Measurements from ENCODE around the gene RAD21L1.
A peak's percentile ranks its signal among the peaks of the same experiment; 100 is the strongest.
"Not testable (repeated sequence)": the region's sequence is repeated elsewhere in the genome, so short reads cannot be mapped to it uniquely, and the experiment has no call there.

RAD21L1 gene

GRCh38 chr20:1247689-1248088 is 21.8 kb downstream of the RAD21L1 start:
- no peak for DNase-seq (ENCODE audit: extremely low spot score)
- TF ChIP-seq SP1 (IDR thresholded peaks at IDR 0.05) (no peak), NFRKB (IDR thresholded peaks at IDR 0.05) (no peak), LEF1 (IDR thresholded peaks at IDR 0.05; ENCODE audit: borderline replicate concordance) (no peak), SUZ12 (IDR thresholded peaks at IDR 0.05) (no peak), FOXM1 (IDR thresholded peaks at IDR 0.05; ENCODE audit: borderline replicate concordance) (no peak), ELF4 (IDR thresholded peaks at IDR 0.05) (no peak), CTBP1 (IDR thresholded peaks at IDR 0.05; ENCODE audit: borderline replicate concordance) (no peak), TARDBP (IDR thresholded peaks at IDR 0.05) (no peak)
- TF ChIP-seq, protein P1, sequence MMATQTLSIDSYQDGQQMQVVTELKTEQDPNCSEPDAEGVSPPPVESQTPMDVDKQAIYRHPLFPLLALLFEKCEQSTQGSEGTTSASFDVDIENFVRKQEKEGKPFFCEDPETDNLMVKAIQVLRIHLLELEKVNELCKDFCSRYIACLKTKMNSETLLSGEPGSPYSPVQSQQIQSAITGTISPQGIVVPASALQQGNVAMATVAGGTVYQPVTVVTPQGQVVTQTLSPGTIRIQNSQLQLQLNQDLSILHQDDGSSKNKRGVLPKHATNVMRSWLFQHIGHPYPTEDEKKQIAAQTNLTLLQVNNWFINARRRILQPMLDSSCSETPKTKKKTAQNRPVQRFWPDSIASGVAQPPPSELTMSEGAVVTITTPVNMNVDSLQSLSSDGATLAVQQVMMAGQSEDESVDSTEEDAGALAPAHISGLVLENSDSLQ (IDR thresholded peaks at IDR 0.05) = no peak
- POLR2A ChIA-PET = no interaction called here
- CTCF ChIA-PET = no interaction called here

GRCh38 chr20:1250282-1250681 is 24.4 kb downstream of the RAD21L1 start:
- CTCF ChIA-PET; POLR2A ChIA-PET; DNase-seq (ENCODE audit: extremely low spot score): not testable (repeated sequence)

GRCh38 chr20:1252416-1252815 is 26.6 kb downstream of the RAD21L1 start:
- TF ChIP-seq L3MBTL2 (conservative IDR thresholded peaks at IDR 0.05) (no peak), LEF1 (IDR thresholded peaks at IDR 0.05; ENCODE audit: borderline replicate concordance) (no peak), FOXA1 (IDR thresholded peaks at IDR 0.05) (no peak), TARDBP (IDR thresholded peaks at IDR 0.05) (no peak), FOXM1 (IDR thresholded peaks at IDR 0.05; ENCODE audit: borderline replicate concordance) (no peak), SP1 (IDR thresholded peaks at IDR 0.05) (no peak), CTBP1 (IDR thresholded peaks at IDR 0.05; ENCODE audit: borderline replicate concordance) (no peak), ARNT (IDR thresholded peaks at IDR 0.05) (no peak), ELF4 (IDR thresholded peaks at IDR 0.05) (no peak), SUZ12 (IDR thresholded peaks at IDR 0.05) (no peak), BHLHE40 (IDR thresholded peaks at IDR 0.05; ENCODE audit: borderline replicate concordance) (no peak), FOXK2 (IDR thresholded peaks at IDR 0.05) (no peak), HDGF (IDR thresholded peaks at IDR 0.05; ENCODE audit: borderline replicate concordance) (no peak), ZNF384 (IDR thresholded peaks at IDR 0.05) (no peak), NFRKB (IDR thresholded peaks at IDR 0.05) (no peak)
- TF ChIP-seq, protein P1 (IDR thresholded peaks at IDR 0.05) = no peak
- DNase-seq (ENCODE audit: extremely low spot score) = no peak
- ChIA-PET CTCF (no interaction called here), POLR2A (no interaction called here)

DNA sequence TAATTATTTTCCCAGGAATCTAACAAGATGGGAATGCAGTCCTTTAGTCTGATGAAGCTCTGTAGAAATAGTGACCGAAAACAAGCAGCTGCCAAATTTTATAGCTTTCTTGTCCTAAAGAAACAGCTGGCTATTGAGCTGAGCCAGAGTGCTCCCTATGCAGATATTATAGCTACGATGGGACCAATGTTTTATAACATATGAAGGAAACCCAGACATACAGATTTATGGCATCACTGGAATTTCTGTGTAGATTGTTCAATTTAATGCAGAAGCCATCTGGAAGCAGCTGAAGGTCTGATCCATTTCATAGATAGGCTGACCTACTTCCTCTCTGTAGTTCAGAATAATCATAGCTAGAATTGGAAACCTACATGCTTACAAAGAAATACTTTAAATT is 28.4 kb downstream of the RAD21L1 start:
- no peak for DNase-seq (ENCODE audit: extremely low spot score)
- CTCF ChIA-PET = no interaction called here
- no peak for TF ChIP-seq NFRKB (IDR thresholded peaks at IDR 0.05)
- no peak for TF ChIP-seq FOXM1 (IDR thresholded peaks at IDR 0.05; ENCODE audit: borderline replicate concordance)
- no peak for TF ChIP-seq ZNF384 (IDR thresholded peaks at IDR 0.05)
- no peak for TF ChIP-seq BHLHE40 (IDR thresholded peaks at IDR 0.05; ENCODE audit: borderline replicate concordance)
- no peak for TF ChIP-seq ELF4 (IDR thresholded peaks at IDR 0.05)
- TF ChIP-seq HDGF (IDR thresholded peaks at IDR 0.05; ENCODE audit: borderline replicate concordance) = no peak
- no peak for TF ChIP-seq SUZ12 (IDR thresholded peaks at IDR 0.05)
- TF ChIP-seq ARNT (IDR thresholded peaks at IDR 0.05) = no peak
- POLR2A ChIA-PET = no interaction called here

DNA sequence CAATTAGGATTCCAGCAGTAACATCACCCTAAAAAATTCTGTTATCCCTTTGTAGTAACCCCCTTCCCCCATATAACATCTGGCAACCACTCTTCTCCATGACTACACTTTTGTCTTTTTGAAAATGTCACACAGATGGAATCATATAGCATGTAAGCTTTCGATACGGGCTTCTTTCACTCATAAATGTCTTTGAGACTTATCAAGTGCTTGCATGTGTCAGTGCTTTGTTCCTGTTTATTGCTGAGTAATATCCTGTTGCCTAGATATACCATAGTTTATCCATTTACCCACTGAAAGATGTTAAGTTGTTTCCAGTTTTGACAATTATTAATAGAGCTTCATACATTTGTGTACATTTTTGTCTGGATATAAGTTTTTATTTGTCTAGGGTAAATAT is 29.8 kb downstream of the RAD21L1 start:
- no peak for DNase-seq (ENCODE audit: extremely low spot score)
- ChIA-PET POLR2A (interaction anchor here (1.1 kb wide), 1 partner anchor 30 kb away, joined by 3 read pairs; the partner anchor contains the start of gene RAD21L1), CTCF (no interaction called here)
- TF ChIP-seq ARNT (IDR thresholded peaks at IDR 0.05) (no peak), CTBP1 (IDR thresholded peaks at IDR 0.05; ENCODE audit: borderline replicate concordance) (no peak), TARDBP (IDR thresholded peaks at IDR 0.05) (no peak), L3MBTL2 (conservative IDR thresholded peaks at IDR 0.05) (no peak), FOXK2 (IDR thresholded peaks at IDR 0.05) (no peak), SP1 (IDR thresholded peaks at IDR 0.05) (no peak), BHLHE40 (IDR thresholded peaks at IDR 0.05; ENCODE audit: borderline replicate concordance) (no peak), FOXA1 (IDR thresholded peaks at IDR 0.05) (no peak), NFRKB (IDR thresholded peaks at IDR 0.05) (no peak), LEF1 (IDR thresholded peaks at IDR 0.05; ENCODE audit: borderline replicate concordance) (no peak), ELF4 (IDR thresholded peaks at IDR 0.05) (no peak), ZNF384 (IDR thresholded peaks at IDR 0.05) (no peak), HDGF (IDR thresholded peaks at IDR 0.05; ENCODE audit: borderline replicate concordance) (no peak), SUZ12 (IDR thresholded peaks at IDR 0.05) (no peak)

DNA sequence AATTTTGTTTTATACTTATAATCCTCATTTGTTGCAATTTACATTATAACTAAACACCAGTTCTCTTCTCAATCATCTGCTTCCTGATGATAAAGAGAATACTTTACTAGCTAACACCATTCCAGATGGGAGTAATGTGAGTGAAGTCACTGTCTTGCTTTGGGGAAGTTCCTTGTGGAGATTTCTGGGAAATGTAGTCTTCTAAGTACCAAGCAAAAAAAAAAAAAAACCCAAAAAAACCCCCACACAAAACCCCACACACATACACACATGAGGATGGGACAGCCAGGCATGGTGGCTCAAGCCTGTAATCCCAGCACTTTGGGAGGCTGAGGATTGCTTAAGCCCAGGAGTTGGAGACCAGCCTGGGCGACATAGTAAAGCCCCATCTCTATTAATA is 38.0 kb downstream of the RAD21L1 start:
- TF ChIP-seq HDGF (IDR thresholded peaks at IDR 0.05; ENCODE audit: borderline replicate concordance) (no peak), ZNF384 (IDR thresholded peaks at IDR 0.05) (peak; percentile 73)
- POLR2A ChIA-PET = no interaction called here

GRCh38 chr20:1264727-1265126 is 38.9 kb downstream of the RAD21L1 start:
- no peak for DNase-seq (ENCODE audit: extremely low spot score)
- ChIA-PET CTCF (no interaction called here), POLR2A (no interaction called here)
- no peak for TF ChIP-seq TARDBP (IDR thresholded peaks at IDR 0.05)
- TF ChIP-seq SP1 (IDR thresholded peaks at IDR 0.05) = no peak
- TF ChIP-seq BHLHE40 (IDR thresholded peaks at IDR 0.05; ENCODE audit: borderline replicate concordance) = no peak
- no peak for TF ChIP-seq FOXM1 (IDR thresholded peaks at IDR 0.05; ENCODE audit: borderline replicate concordance)
- no peak for TF ChIP-seq SUZ12 (IDR thresholded peaks at IDR 0.05)
- TF ChIP-seq ELF4 (IDR thresholded peaks at IDR 0.05) = no peak
- no peak for TF ChIP-seq FOXK2 (IDR thresholded peaks at IDR 0.05)
- no peak for TF ChIP-seq ZNF384 (IDR thresholded peaks at IDR 0.05)
- TF ChIP-seq HDGF (IDR thresholded peaks at IDR 0.05; ENCODE audit: borderline replicate concordance) = no peak
- TF ChIP-seq FOXA1 (IDR thresholded peaks at IDR 0.05) = no peak
- no peak for TF ChIP-seq ARNT (IDR thresholded peaks at IDR 0.05)
- no peak for TF ChIP-seq CTBP1 (IDR thresholded peaks at IDR 0.05; ENCODE audit: borderline replicate concordance)
- TF ChIP-seq, protein P1 (IDR thresholded peaks at IDR 0.05) = no peak
- TF ChIP-seq L3MBTL2 (conservative IDR thresholded peaks at IDR 0.05) = no peak

More for the DNA sequence above, 38.0 kb downstream of the RAD21L1 start:
- CTCF ChIA-PET = no interaction called here
- DNase-seq (ENCODE audit: extremely low spot score) = no peak
